Measurements from ENCODE around the gene PRKG1. TPM values are rescaled to one million over a fixed set of nuclear protein-coding genes. Genes with fewer than 3 reads are reported as not detected.
"Not testable (repeated sequence)": the region's sequence is repeated elsewhere in the genome, so short reads cannot be mapped to it uniquely, and the experiment has no call there.

PRKG1 gene
- total and polyA plus RNA-seq, 4 donors = 6.8 to 38.1 (median 15.4) TPM

- no peak overlapping the region for H3K27ac ChIP-seq (ENCODE audit: low read depth, low read length)
- DNase-seq (ENCODE audit: low read depth in 4 of 6, low spot score in 6 of 6) = no peak
- WGBS (ENCODE audit: insufficient coverage) = no CpG with 5 or more reads among the region's 1 CpG
- H3K4me3 ChIP-seq (ENCODE audit: low read depth, low read length) = no peak overlapping the region
- H3K36me3 ChIP-seq (ENCODE audit: control insufficient read depth, insufficient read depth, low read length) = no peaks in the 10 kb centered on the region
- H3K27me3 ChIP-seq (ENCODE audit: control insufficient read depth, insufficient read depth, low read length) = no peaks in the 10 kb centered on the region
- H3K4me1 ChIP-seq (ENCODE audit: control insufficient read depth, insufficient read depth, low read length) = peaks cover 4% of the 10 kb centered on the region
- no peaks in the 10 kb centered on the region for H3K9me3 ChIP-seq (ENCODE audit: control insufficient read depth, insufficient read depth, low read length)
These were observed 356.2 kb downstream of the PRKG1 start for GRCh38 chr10:51430506-51430905.

- peak in 2 of 6 donors; percentile 62 to 63 for DNase-seq (ENCODE audit: low read depth in 4 of 6, low spot score in 6 of 6)
- no peaks in the 10 kb centered on the region for H3K4me1 ChIP-seq (ENCODE audit: control insufficient read depth, insufficient read depth, low read length)
- 73% methylated on average over 2 of the region's 4 CpGs for WGBS (ENCODE audit: insufficient coverage)
- H3K4me3 ChIP-seq (ENCODE audit: low read depth, low read length) = no peak overlapping the region
- no peak overlapping the region for H3K27ac ChIP-seq (ENCODE audit: low read depth, low read length)
- H3K9me3 ChIP-seq (ENCODE audit: control insufficient read depth, insufficient read depth, low read length) = no peaks in the 10 kb centered on the region
- H3K27me3 ChIP-seq (ENCODE audit: control insufficient read depth, insufficient read depth, low read length) = no peaks in the 10 kb centered on the region
- H3K36me3 ChIP-seq (ENCODE audit: control insufficient read depth, insufficient read depth, low read length) = no peaks in the 10 kb centered on the region
These were observed 359.7 kb downstream of the PRKG1 start for GRCh38 chr10:51433949-51434475.

- WGBS (ENCODE audit: insufficient coverage) = 94% methylated on average over 2 of the region's 4 CpGs
- H3K27me3 ChIP-seq (ENCODE audit: control insufficient read depth, insufficient read depth, low read length) = no peaks in the 10 kb centered on the region
- DNase-seq (ENCODE audit: low read depth in 4 of 6, low spot score in 6 of 6) = no peak
- no peaks in the 10 kb centered on the region for H3K36me3 ChIP-seq (ENCODE audit: control insufficient read depth, insufficient read depth, low read length)
- no peak overlapping the region for H3K4me3 ChIP-seq (ENCODE audit: low read depth, low read length)
- no peaks in the 10 kb centered on the region for H3K4me1 ChIP-seq (ENCODE audit: control insufficient read depth, insufficient read depth, low read length)
- no peaks in the 10 kb centered on the region for H3K9me3 ChIP-seq (ENCODE audit: control insufficient read depth, insufficient read depth, low read length)
- no peak overlapping the region for H3K27ac ChIP-seq (ENCODE audit: low read depth, low read length)
These were observed 362.5 kb downstream of the PRKG1 start for GRCh38 chr10:51436805-51437204.

- H3K27me3 ChIP-seq (ENCODE audit: control insufficient read depth, insufficient read depth, low read length) = no peaks in the 10 kb centered on the region
- DNase-seq (ENCODE audit: low read depth in 4 of 6, low spot score in 6 of 6) = no peak
- no peaks in the 10 kb centered on the region for H3K4me1 ChIP-seq (ENCODE audit: control insufficient read depth, insufficient read depth, low read length)
- no peaks in the 10 kb centered on the region for H3K9me3 ChIP-seq (ENCODE audit: control insufficient read depth, insufficient read depth, low read length)
- no CpG with 5 or more reads among the region's 1 CpG for WGBS (ENCODE audit: insufficient coverage)
- H3K4me3 ChIP-seq (ENCODE audit: low read depth, low read length) = no peak overlapping the region
- no peak overlapping the region for H3K27ac ChIP-seq (ENCODE audit: low read depth, low read length)
- no peaks in the 10 kb centered on the region for H3K36me3 ChIP-seq (ENCODE audit: control insufficient read depth, insufficient read depth, low read length)
These were observed 365.4 kb downstream of the PRKG1 start for GRCh38 chr10:51439645-51440044.

- DNase-seq (ENCODE audit: low read depth in 4 of 6, low spot score in 6 of 6) = no peak
- Histone ChIP-seq H3K4me3 (ENCODE audit: low read depth, low read length) (no peak overlapping the region), H3K9me3 (ENCODE audit: control insufficient read depth, insufficient read depth, low read length) (no peaks in the 10 kb centered on the region), H3K27ac (ENCODE audit: low read depth, low read length) (no peak overlapping the region), H3K27me3 (ENCODE audit: control insufficient read depth, insufficient read depth, low read length) (no peaks in the 10 kb centered on the region), H3K36me3 (ENCODE audit: control insufficient read depth, insufficient read depth, low read length) (no peaks in the 10 kb centered on the region), H3K4me1 (ENCODE audit: control insufficient read depth, insufficient read depth, low read length) (no peaks in the 10 kb centered on the region)
- no CpG with 5 or more reads among the region's 3 CpGs for WGBS (ENCODE audit: insufficient coverage)
These were observed 371.3 kb downstream of the PRKG1 start for GRCh38 chr10:51445588-51445987.

GRCh38 chr10:51447119-51447518, 372.8 kb downstream of the PRKG1 start:
- H3K9me3 ChIP-seq (ENCODE audit: control insufficient read depth, insufficient read depth, low read length) = no peaks in the 10 kb centered on the region
- H3K36me3 ChIP-seq (ENCODE audit: control insufficient read depth, insufficient read depth, low read length) = no peaks in the 10 kb centered on the region
- no peaks in the 10 kb centered on the region for H3K4me1 ChIP-seq (ENCODE audit: control insufficient read depth, insufficient read depth, low read length)
- no peak for DNase-seq (ENCODE audit: low read depth in 4 of 6, low spot score in 6 of 6)
- no peak overlapping the region for H3K4me3 ChIP-seq (ENCODE audit: low read depth, low read length)
- no peaks in the 10 kb centered on the region for H3K27me3 ChIP-seq (ENCODE audit: control insufficient read depth, insufficient read depth, low read length)
- WGBS (ENCODE audit: insufficient coverage) = no CpG with 5 or more reads among the region's 1 CpG
- no peak overlapping the region for H3K27ac ChIP-seq (ENCODE audit: low read depth, low read length)

- not testable (repeated sequence) for DNase-seq (ENCODE audit: low read depth in 4 of 6, low spot score in 6 of 6); H3K36me3 ChIP-seq (ENCODE audit: control insufficient read depth, insufficient read depth, low read length); H3K27ac ChIP-seq (ENCODE audit: low read depth, low read length); H3K4me3 ChIP-seq (ENCODE audit: low read depth, low read length); H3K4me1 ChIP-seq (ENCODE audit: control insufficient read depth, insufficient read depth, low read length); H3K9me3 ChIP-seq (ENCODE audit: control insufficient read depth, insufficient read depth, low read length); H3K27me3 ChIP-seq (ENCODE audit: control insufficient read depth, insufficient read depth, low read length)
- 83% methylated on average over 1 of the region's 3 CpGs for WGBS (ENCODE audit: insufficient coverage)
These were observed 381.5 kb downstream of the PRKG1 start for GRCh38 chr10:51455762-51456161.

GRCh38 chr10:51459476-51459875, 385.2 kb downstream of the PRKG1 start:
- H3K36me3 ChIP-seq (ENCODE audit: control insufficient read depth, insufficient read depth, low read length) = no peaks in the 10 kb centered on the region
- peaks cover 3% of the 10 kb centered on the region for H3K9me3 ChIP-seq (ENCODE audit: control insufficient read depth, insufficient read depth, low read length)
- no CpG with 5 or more reads among the region's 1 CpG for WGBS (ENCODE audit: insufficient coverage)
- H3K4me3 ChIP-seq (ENCODE audit: low read depth, low read length) = no peak overlapping the region
- H3K27ac ChIP-seq (ENCODE audit: low read depth, low read length) = no peak overlapping the region
- H3K27me3 ChIP-seq (ENCODE audit: control insufficient read depth, insufficient read depth, low read length) = no peaks in the 10 kb centered on the region
- DNase-seq (ENCODE audit: low read depth in 4 of 6, low spot score in 6 of 6) = no peak
- H3K4me1 ChIP-seq (ENCODE audit: control insufficient read depth, insufficient read depth, low read length) = no peaks in the 10 kb centered on the region

- no peaks in the 10 kb centered on the region for H3K36me3 ChIP-seq (ENCODE audit: control insufficient read depth, insufficient read depth, low read length)
- no peaks in the 10 kb centered on the region for H3K9me3 ChIP-seq (ENCODE audit: control insufficient read depth, insufficient read depth, low read length)
These were observed 387.9 kb downstream of the PRKG1 start for GRCh38 chr10:51462076-51462779.

GRCh38 chr10:51468424-51468823, 394.1 kb downstream of the PRKG1 start:
- Histone ChIP-seq H3K9me3 (ENCODE audit: control insufficient read depth, insufficient read depth, low read length) (no peaks in the 10 kb centered on the region), H3K27me3 (ENCODE audit: control insufficient read depth, insufficient read depth, low read length) (no peaks in the 10 kb centered on the region), H3K4me3 (ENCODE audit: low read depth, low read length) (no peak overlapping the region), H3K4me1 (ENCODE audit: control insufficient read depth, insufficient read depth, low read length) (no peaks in the 10 kb centered on the region), H3K27ac (ENCODE audit: low read depth, low read length) (no peak overlapping the region), H3K36me3 (ENCODE audit: control insufficient read depth, insufficient read depth, low read length) (no peaks in the 10 kb centered on the region)
- DNase-seq (ENCODE audit: low read depth in 4 of 6, low spot score in 6 of 6) = no peak
- WGBS (ENCODE audit: insufficient coverage) = no CpG with 5 or more reads among the region's 2 CpGs

More at GRCh38 chr10:51462076-51462779, 387.9 kb downstream of the PRKG1 start:
- Histone ChIP-seq H3K4me1 (ENCODE audit: control insufficient read depth, insufficient read depth, low read length) (no peaks in the 10 kb centered on the region), H3K27ac (ENCODE audit: low read depth, low read length) (no peak overlapping the region), H3K4me3 (ENCODE audit: low read depth, low read length) (no peak overlapping the region), H3K27me3 (ENCODE audit: control insufficient read depth, insufficient read depth, low read length) (no peaks in the 10 kb centered on the region)
- no peak for DNase-seq (ENCODE audit: low read depth in 4 of 6, low spot score in 6 of 6)
- WGBS (ENCODE audit: insufficient coverage) = no CpG with 5 or more reads among the region's 3 CpGs
